Trophoblast cell (in vitro differentiated cells and primary cell): ENCODE measurements around the gene FBXO8. TPM values are rescaled to one million over a fixed set of nuclear protein-coding genes. Genes with fewer than 3 reads are reported as not detected.

Experiments used
- DNase-seq, 2 donors: peaks; one replicate each; pipeline ENCODE4 v3.0.0-alpha.2; 2016
- H2AFZ ChIP-seq: 2 replicates; pipeline ENCODE4 v1.6.1; 2013; ENCODE audit warnings: low read length, moderate library complexity, mild to moderate bottlenecking; ENCODE audit not compliant: insufficient read depth, poor library complexity
- H2AK5ac ChIP-seq: 2 replicates; pipeline ENCODE4 v1.6.1; 2013; ENCODE audit warnings: mild to moderate bottlenecking, low read length
- H2BK120ac ChIP-seq: 2 replicates; pipeline ENCODE4 v1.6.1; 2013; ENCODE audit warnings: low read length, mild to moderate bottlenecking, moderate library complexity; ENCODE audit not compliant: insufficient read depth, poor library complexity
- H2BK12ac ChIP-seq: 2 replicates; pipeline ENCODE4 v1.6.1; 2013; ENCODE audit warnings: mild to moderate bottlenecking, low read length, moderate library complexity
- H2BK5ac ChIP-seq: 2 replicates; pipeline ENCODE4 v1.6.1; 2013; ENCODE audit warnings: low read length, low read depth, moderate library complexity, mild to moderate bottlenecking; ENCODE audit not compliant: poor library complexity
- H3K14ac ChIP-seq: 2 replicates; pipeline ENCODE4 v1.6.1; 2013; ENCODE audit warnings: mild to moderate bottlenecking, low read length
- H3K18ac ChIP-seq: 2 replicates; pipeline ENCODE4 v1.6.1; 2013; ENCODE audit warnings: mild to moderate bottlenecking, low read length
- H3K23ac ChIP-seq: 2 replicates; pipeline ENCODE4 v1.6.1; 2013; ENCODE audit warnings: low read length
- H3K27ac ChIP-seq: 2 replicates; pipeline ENCODE4 v1.5.1; 2013; ENCODE audit warnings: low read depth, mild to moderate bottlenecking, inconsistent platforms, low read length, moderate library complexity
- H3K27me3 ChIP-seq: 2 replicates; pipeline ENCODE4 v1.6.1; 2013; ENCODE audit warnings: inconsistent platforms, mild to moderate bottlenecking, low read length, moderate library complexity; ENCODE audit not compliant: insufficient read depth
- H3K36me3 ChIP-seq, 2 experiments: 1 replicate in 1 of 2; 2 replicates in 1 of 2; pipeline ENCODE4 v1.6.1; 2013; ENCODE audit warnings: low read length in 2 of 2, mild to moderate bottlenecking in 2 of 2, moderate library complexity in 1 of 2; ENCODE audit not compliant: insufficient read depth in 2 of 2, control insufficient read depth in 1 of 2
- H3K4ac ChIP-seq: 2 replicates; pipeline ENCODE4 v1.6.1; 2013; ENCODE audit warnings: low read depth, mild to moderate bottlenecking, low read length, moderate library complexity
- H3K4me1 ChIP-seq, 2 experiments: 1 replicate in 1 of 2; 2 replicates in 1 of 2; pipeline ENCODE4 v1.6.1; 2013; ENCODE audit warnings: low read length in 2 of 2, mild to moderate bottlenecking in 2 of 2, moderate library complexity in 1 of 2; ENCODE audit not compliant: insufficient read depth in 2 of 2, control insufficient read depth in 1 of 2
- H3K4me2 ChIP-seq: 2 replicates; pipeline ENCODE4 v1.6.1; 2013; ENCODE audit warnings: inconsistent platforms, mild to moderate bottlenecking, low read length, moderate library complexity
- H3K4me3 ChIP-seq: 2 replicates; pipeline ENCODE4 v1.5.1; 2013; ENCODE audit warnings: mild to moderate bottlenecking, low read depth, low read length, inconsistent platforms
- H3K79me1 ChIP-seq: one replicate; pipeline ENCODE4 v1.6.1; 2013; ENCODE audit warnings: low read length
- H3K79me2 ChIP-seq: 2 replicates; pipeline ENCODE4 v1.6.1; 2013; ENCODE audit warnings: low read length, mild to moderate bottlenecking; ENCODE audit not compliant: control insufficient read depth, insufficient read depth, poor library complexity
- H3K9ac ChIP-seq: 2 replicates; pipeline ENCODE4 v1.6.1; 2013; ENCODE audit warnings: mild to moderate bottlenecking, low read length
- H3K9me3 ChIP-seq: 2 replicates; pipeline ENCODE4 v1.6.1; 2013; ENCODE audit warnings: low read depth, mild to moderate bottlenecking, control low read depth, inconsistent platforms, low read length; ENCODE audit not compliant: insufficient read depth
- H4K12ac ChIP-seq: 2 replicates; pipeline ENCODE4 v1.6.1; 2013; ENCODE audit warnings: low read depth, mild to moderate bottlenecking, low read length, moderate library complexity
- H4K8ac ChIP-seq: 2 replicates; pipeline ENCODE4 v1.6.1; 2013; ENCODE audit warnings: low read depth, mild to moderate bottlenecking, low read length, moderate library complexity
- H4K91ac ChIP-seq: one replicate; pipeline ENCODE4 v1.6.1; 2013; ENCODE audit warnings: low read depth, mild to moderate bottlenecking, low read length, moderate library complexity
- WGBS: extraction: QIAGEN DNeasy Blood & Tissue Kit; methylation state at CpG from one replicate; pipeline ENCODE4 v1.1.7; 2013; ENCODE audit warnings: missing lambda C conversion rate; ENCODE audit not compliant: insufficient read length, insufficient coverage; ENCODE audit errors: extremely low coverage; 5-methylcytosine and 5-hydroxymethylcytosine counted together
- polyA plus RNA-seq: library from polyadenylated mRNA; stranded (reverse); fragments of 200-250 nt; gene quantifications from 2 replicates; pipeline ENCODE4 v1.2.3, GENCODE V29; 2013

FBXO8 gene
- polyA plus RNA-seq: 11.1 and 11.9 TPM in 2 replicates

DNA sequence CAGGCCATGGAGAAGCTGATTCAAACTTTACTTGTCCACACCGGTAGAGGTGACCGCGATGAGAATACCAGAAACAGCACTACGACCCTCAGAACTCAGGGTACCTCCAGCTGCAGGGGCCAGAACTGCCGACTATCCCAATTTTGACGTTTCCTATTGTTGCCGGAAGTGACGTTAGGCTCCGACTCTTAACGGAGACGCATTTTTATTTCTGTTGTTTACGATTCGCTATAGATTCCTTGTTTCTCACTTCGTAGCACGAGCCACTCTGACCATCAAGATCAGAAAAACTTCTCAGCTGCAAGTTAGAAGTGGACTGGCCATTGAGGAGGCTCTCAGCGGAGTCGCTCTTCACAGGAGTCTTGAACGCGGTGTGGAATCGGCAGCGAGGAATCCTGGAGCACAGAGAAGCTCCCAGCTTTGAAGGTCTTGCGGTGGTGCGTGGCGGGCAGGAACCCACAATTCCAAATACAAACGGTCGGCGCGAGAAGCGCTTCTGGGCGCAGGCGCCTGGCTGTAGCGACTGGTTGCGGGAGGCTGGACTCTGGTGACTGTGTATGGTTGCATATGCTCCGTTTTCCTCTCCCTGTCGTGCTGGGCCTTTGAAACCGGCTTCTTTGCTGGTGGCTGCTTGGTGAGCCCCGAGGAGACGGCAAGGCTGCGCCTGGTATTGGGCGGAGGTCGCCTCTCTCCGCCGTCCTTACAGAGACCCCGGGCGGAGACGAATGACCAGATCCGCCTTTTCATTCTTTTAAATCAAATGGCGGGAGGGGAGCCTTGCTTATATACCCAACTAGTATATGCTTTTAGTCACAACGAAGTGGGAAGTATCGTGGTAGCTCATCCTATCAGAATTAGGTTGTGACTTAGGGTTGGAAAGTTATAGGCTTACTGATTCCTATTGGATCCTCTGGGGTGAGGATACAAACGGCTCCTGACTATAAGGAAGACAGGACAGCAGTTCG, at the start of gene FBXO8, which contains the start of gene CEP44:
FBXO8 (minus strand) TSS at position 161 of the 965 bp plus-strand sequence. CDS start 20,575 bp downstream, outside the sequence.
CEP44 (plus strand) TSS at position 405 of the 965 bp plus-strand sequence. CDS start 15,211 bp downstream, outside the sequence.
- Histone ChIP-seq H3K36me3 (no peaks in the 10 kb centered on the region), H3K27ac (peak within 1 kb of the TSS; percentile 98), H4K12ac (peak within 1 kb of the TSS; percentile 94), H2BK12ac (peak within 1 kb of the TSS; percentile 93), H3K4me3 (peak within 1 kb of the TSS; percentile 82), H3K14ac (peak within 1 kb of the TSS; percentile 98), H4K91ac (peak within 1 kb of the TSS; percentile 97), H2BK5ac (peak within 1 kb of the TSS; percentile 99), H3K4me1 (no peaks in the 10 kb centered on the region), H2BK120ac (peak within 1 kb of the TSS; percentile 97), H3K79me1 (peaks cover 9% of the 10 kb centered on the region), H3K23ac (no peak within 1 kb of the TSS), H4K8ac (peak within 1 kb of the TSS; percentile 96), H3K27me3 (no peaks in the 10 kb centered on the region), H2AK5ac (no peak within 1 kb of the TSS), H2AFZ (peak within 1 kb of the TSS; percentile 100), H3K9ac (peak within 1 kb of the TSS; percentile 97), H3K4ac (peak within 1 kb of the TSS; percentile 76), H3K79me2 (peaks cover 6% of the 10 kb centered on the region), H3K18ac (peak within 1 kb of the TSS; percentile 93), H3K9me3 (no peaks in the 10 kb centered on the region), H3K4me2 (peak within 1 kb of the TSS; percentile 57)
- WGBS: no CpG with 5 or more reads among the region's 52 CpGs
- peak; percentile 48 to 86 for DNase-seq

GRCh38 chr4:174332741-174333493, 49.5 kb upstream of the FBXO8 start:
- H3K4me1 ChIP-seq: no peaks in the 10 kb centered on the region
- no peak overlapping the region for H3K4ac ChIP-seq
- H3K36me3 ChIP-seq: no peaks in the 10 kb centered on the region
- WGBS: 100% methylated on average over 1 of the region's 4 CpGs
- no peak overlapping the region for H3K4me3 ChIP-seq
- H3K27me3 ChIP-seq: no peaks in the 10 kb centered on the region
- no peak overlapping the region for H4K8ac ChIP-seq
- no peak overlapping the region for H3K14ac ChIP-seq
- no peak overlapping the region for H3K18ac ChIP-seq
- no peak overlapping the region for H4K91ac ChIP-seq
- H2BK12ac ChIP-seq: no peak overlapping the region
- no peaks in the 10 kb centered on the region for H3K9me3 ChIP-seq
- H3K9ac ChIP-seq: no peak overlapping the region
- no peak overlapping the region for H2BK120ac ChIP-seq
- no peak overlapping the region for H3K4me2 ChIP-seq
- no peak overlapping the region for H2AFZ ChIP-seq
- H3K79me2 ChIP-seq: no peaks in the 10 kb centered on the region
- no peak overlapping the region for H3K23ac ChIP-seq
- no peak overlapping the region for H2BK5ac ChIP-seq
- H2AK5ac ChIP-seq: no peak overlapping the region
- H4K12ac ChIP-seq: no peak overlapping the region
- peak in 1 of 2 donors; percentile 22 for DNase-seq
- no peak overlapping the region for H3K27ac ChIP-seq
- no peaks in the 10 kb centered on the region for H3K79me1 ChIP-seq

DNA sequence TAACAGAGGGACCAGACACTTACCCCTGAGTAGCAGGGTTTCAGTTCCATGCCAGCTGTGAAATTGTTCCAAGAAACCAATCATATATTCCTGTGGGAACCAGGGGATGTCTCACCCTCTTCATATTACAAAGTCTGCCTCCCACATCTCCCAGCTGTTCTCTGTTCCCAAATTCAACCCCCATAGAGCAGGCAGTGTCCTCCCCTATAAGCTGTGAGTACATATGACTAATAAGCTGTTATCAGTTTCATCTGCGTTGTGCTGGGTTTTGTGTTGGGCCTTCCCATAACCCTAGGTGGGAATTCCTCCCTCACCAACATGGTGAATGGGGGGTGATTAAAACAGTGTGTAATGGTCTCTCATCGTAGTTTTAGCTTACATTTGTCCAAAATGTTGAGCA, 41.3 kb upstream of the FBXO8 start:
- H3K4ac ChIP-seq: no peak overlapping the region
- no peak overlapping the region for H3K9ac ChIP-seq
- no peak overlapping the region for H3K18ac ChIP-seq
- no peaks in the 10 kb centered on the region for H3K4me1 ChIP-seq
- H2BK12ac ChIP-seq: no peak overlapping the region
- no peak overlapping the region for H3K4me2 ChIP-seq
- no peaks in the 10 kb centered on the region for H3K27me3 ChIP-seq
- WGBS: no CpG with 5 or more reads among the region's 2 CpGs
- no peak overlapping the region for H2BK5ac ChIP-seq
- H3K4me3 ChIP-seq: no peak overlapping the region
- H3K14ac ChIP-seq: no peak overlapping the region
- no peaks in the 10 kb centered on the region for H3K79me2 ChIP-seq
- no peak overlapping the region for H2AK5ac ChIP-seq
- no peak overlapping the region for H4K12ac ChIP-seq
- H2BK120ac ChIP-seq: no peak overlapping the region
- H4K8ac ChIP-seq: no peak overlapping the region
- no peaks in the 10 kb centered on the region for H3K36me3 ChIP-seq
- DNase-seq: no peak
- no peaks in the 10 kb centered on the region for H3K79me1 ChIP-seq
- H3K23ac ChIP-seq: no peak overlapping the region
- H4K91ac ChIP-seq: no peak overlapping the region
- H3K9me3 ChIP-seq: no peaks in the 10 kb centered on the region
- no peak overlapping the region for H2AFZ ChIP-seq
- H3K27ac ChIP-seq: no peak overlapping the region

DNA sequence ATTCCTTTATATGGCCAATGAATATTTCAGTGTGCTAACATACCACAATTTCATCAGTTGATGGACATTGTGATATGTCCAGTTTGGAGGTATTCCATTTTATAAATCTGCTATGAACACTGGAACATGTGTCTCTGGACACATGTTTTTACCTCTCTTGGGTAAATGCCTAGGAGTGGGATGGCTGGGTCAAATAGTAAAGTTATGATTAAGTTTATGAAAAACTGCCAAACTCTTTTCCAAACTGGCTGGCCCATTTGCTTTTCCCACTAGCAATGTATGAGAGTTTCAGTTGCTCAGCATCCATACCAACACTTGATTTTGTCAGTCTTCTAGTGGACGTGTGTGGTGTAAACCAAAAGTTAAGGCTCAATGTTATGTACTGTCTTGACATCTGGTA, 40.8 kb upstream of the FBXO8 start:
- no peak for DNase-seq
- Histone ChIP-seq H3K23ac (no peak overlapping the region), H3K4ac (no peak overlapping the region), H3K18ac (no peak overlapping the region), H3K9ac (no peak overlapping the region), H2BK12ac (no peak overlapping the region), H2BK5ac (no peak overlapping the region), H3K27ac (no peak overlapping the region), H2AFZ (no peak overlapping the region), H2BK120ac (no peak overlapping the region), H3K4me3 (no peak overlapping the region), H3K79me2 (no peaks in the 10 kb centered on the region), H4K91ac (no peak overlapping the region), H3K4me2 (no peak overlapping the region), H4K8ac (no peak overlapping the region), H3K9me3 (no peaks in the 10 kb centered on the region), H2AK5ac (no peak overlapping the region), H3K14ac (no peak overlapping the region), H3K27me3 (no peaks in the 10 kb centered on the region), H4K12ac (no peak overlapping the region), H3K4me1 (no peaks in the 10 kb centered on the region), H3K79me1 (no peaks in the 10 kb centered on the region), H3K36me3 (no peaks in the 10 kb centered on the region)
- no CpG with 5 or more reads among the region's 1 CpG for WGBS
